Measurements from ENCODE around the gene SNRPA1. TPM values are rescaled to one million over a fixed set of nuclear protein-coding genes. Genes with fewer than 3 reads are reported as not detected.

The SNRPA1 gene
- total and polyA plus RNA-seq, 2 of the 13 experiments (the other 11 are each of a cell fraction or from before 2014, with no cell fraction given) = 41.2 to 108 TPM

- 3% methylated on average over 6 of the region's 91 CpGs for WGBS (ENCODE audit: low lambda C conversion rate)
- Histone ChIP-seq H3K4me2 (ENCODE audit: low read depth, low read length) (peak within 1 kb of the TSS; percentile 98), H3K36me3 (replicated peaks in 1 of 2; ENCODE audit: control insufficient read depth in 1 of 2, insufficient read depth in 2 of 2, low read length in 2 of 2) (peaks cover 18 to 46% of the 10 kb centered on the region in 2 experiments), H3K4me1 (ENCODE audit: insufficient read depth, low read length) (peaks cover 30% of the 10 kb centered on the region), H3K27me3 (ENCODE audit: control insufficient read depth in 1 of 2, insufficient read depth in 2 of 2, low read length in 2 of 2) (no peaks in the 10 kb centered on the region; a peak in 2 of 5 replicates), H2AFZ (ENCODE audit: low read length) (peak within 1 kb of the TSS; percentile 67), H3K27ac (ENCODE audit: extremely low read length, insufficient read depth, low read length) (peak within 1 kb of the TSS; percentile 86), H3K9me3 (ENCODE audit: low read length) (no peaks in the 10 kb centered on the region), H4K20me1 (ENCODE audit: insufficient read depth, low read length) (no peaks in the 10 kb centered on the region), H3K9ac (ENCODE audit: insufficient read depth, low read depth, low read length) (peak within 1 kb of the TSS; percentile 95), H3K79me2 (ENCODE audit: insufficient read depth, low read length) (peaks cover 20% of the 10 kb centered on the region), H3K4me3 (replicated peaks in 1 of 3; ENCODE audit: insufficient read depth in 1 of 3, low read depth in 2 of 3, low read length in 3 of 3) (peak within 1 kb of the TSS; percentile 99 to 100 (median 99))
- in situ Hi-C loops (cut with HindIII; ENCODE audit: extremely low pct_ligation_motif_present, low pct_unique_long_range_greater_than_20kb) = no loop called here
- peak; percentile 95 for ATAC-seq
- peak; percentile 77 for DNase-seq (ENCODE audit: low spot score)
- no peak for FAIRE-seq
- intact Hi-C loops (cut with micrococcal nuclease; ENCODE audit: unreplicated experiment) = no loop called here
- TSS peak; percentile 39 for BruUV-seq (replicated peaks)
- POLR2A ChIA-PET = interaction anchor here (1.3 kb wide), 1 partner anchor 18 kb away, joined by 5 read pairs; the partner anchor contains the start of gene SNRPA1
- CTCF ChIA-PET (ENCODE audit: low intra/inter-chr PET ratio, low total read pairs) = interaction anchor here (1.4 kb wide), 1 partner anchor 364 kb away, joined by 3 read pairs; no protein-coding TSS in a partner anchor
- TF ChIP-seq PTBP1 (IDR thresholded peaks at IDR 0.05; ENCODE audit: low read depth, low read length, poor library complexity, severe bottlenecking) (no peak), ARHGAP35 (CRISPR knock-in tag; IDR thresholded peaks at IDR 0.05; ENCODE audit: borderline replicate concordance) (no peak), ZNF598 (CRISPR knock-in tag; IDR thresholded peaks at IDR 0.05; ENCODE audit: borderline replicate concordance) (no peak), HOXD1 (CRISPR knock-in tag; IDR thresholded peaks at IDR 0.05) (peak; percentile 42; the same call in 1 of the 2 replicates), FOSL1 (CRISPR knock-in tag; IDR thresholded peaks at IDR 0.05; ENCODE audit: borderline replicate concordance) (no peak), ZNF670 (CRISPR knock-in tag; IDR thresholded peaks at IDR 0.05; ENCODE audit: borderline replicate concordance) (no peak), CHD2 (IDR thresholded peaks at IDR 0.05; ENCODE audit: low read depth, low read length) (no peak), SNAPC5 (CRISPR knock-in tag; IDR thresholded peaks at IDR 0.05; ENCODE audit: borderline replicate concordance) (no peak), TIGD3 (CRISPR knock-in tag; IDR thresholded peaks at IDR 0.05; ENCODE audit: borderline replicate concordance) (no peak), ZFP36L1 (CRISPR knock-in tag; IDR thresholded peaks at IDR 0.05) (no peak), ELF1 (CRISPR knock-in tag; IDR thresholded peaks at IDR 0.05) (no peak), ZNF253 (CRISPR knock-in tag; IDR thresholded peaks at IDR 0.05; ENCODE audit: borderline replicate concordance) (no peak), ZNF138 (CRISPR knock-in tag; IDR thresholded peaks at IDR 0.05; ENCODE audit: low read depth) (no peak), GATAD2A (CRISPR knock-in tag; IDR thresholded peaks at IDR 0.05) (no peak), FOXC1 (CRISPR knock-in tag; IDR thresholded peaks at IDR 0.05; ENCODE audit: borderline replicate concordance) (no peak), GZF1 (CRISPR knock-in tag; IDR thresholded peaks at IDR 0.05) (no peak), CC2D1A (CRISPR knock-in tag; IDR thresholded peaks at IDR 0.05) (no peak), ZNF800 (CRISPR knock-in tag; IDR thresholded peaks at IDR 0.05) (0 out of 2 replicates have a peak, but pooled peaks have one; percentile 70), ZNF557 (CRISPR knock-in tag; IDR thresholded peaks at IDR 0.05) (no peak), IRF1 (CRISPR knock-in tag; IDR thresholded peaks at IDR 0.05; ENCODE audit: low read depth) (no peak), HMG20B (CRISPR knock-in tag; conservative IDR thresholded peaks at IDR 0.05) (no peak)
Measured at GRCh38 chr15:101277038-101277822, 17.8 kb downstream of the SNRPA1 start, which contains the start of gene SELENOS. TSS of gene SELENOS (minus strand) at chr15:101277485. CDS start at chr15:101277417, 68 bp downstream.

Data from HepG2 (cell line).